Esophagus muscularis mucosa (tissue), 4 donors: ENCODE measurements around the gene HTR4. TPM values are rescaled to one million over a fixed set of nuclear protein-coding genes. Genes with fewer than 3 reads are reported as not detected.

ENCODE experiments used
- DNase-seq: peaks from one replicate; pipeline ENCODE4 v3.0.0-alpha.2; 2017; ENCODE audit errors: extremely low spot score
- H3K27ac ChIP-seq, 4 donors: fragments of 200-600 bp; sonication (generic); replicated peaks in 1 of 4; 1 replicate in 3 of 4; 2 replicates in 1 of 4; pipeline ENCODE4 v1.5.1; 2016 to 2019; ENCODE audit warnings: mild to moderate bottlenecking in 1 of 4
- H3K27me3 ChIP-seq, 4 donors: fragments of 200-600 bp; sonication (generic); one replicate each; pipeline versions ENCODE4 v1.5.1 to v1.6.0; 2016 to 2019
- H3K36me3 ChIP-seq, 4 donors: fragments of 200-600 bp; sonication (generic); one replicate each; pipeline ENCODE4 v1.5.1; 2016 to 2019
- H3K4me1 ChIP-seq, 4 donors: fragments of 200-600 bp; sonication (generic); one replicate each; pipeline ENCODE4 v1.5.1; 2016 to 2019
- H3K4me3 ChIP-seq, 4 donors: fragments of 200-600 bp; sonication (generic); 1 replicate in 2 of 4; 2 replicates in 2 of 4; pipeline ENCODE4 v1.5.1; 2016 to 2019; ENCODE audit warnings: mild to moderate bottlenecking in 4 of 4, moderate library complexity in 1 of 4
- H3K9me3 ChIP-seq, 4 donors: fragments of 200-600 bp; sonication (generic); 1 replicate in 3 of 4; 2 replicates in 1 of 4; pipeline ENCODE4 v1.5.1; 2016 to 2019
- EP300 ChIP-seq: sonication (generic); formaldehyde crosslinking; IDR thresholded peaks from one replicate; pipeline ENCODE4 v1.6.1; 2017; ENCODE audit warnings: antibody characterized with exemption
- POLR2A ChIP-seq: fragments of 450-650 bp; IDR thresholded peaks from one replicate; pipeline ENCODE4 v1.6.1; 2017; ENCODE audit warnings: antibody characterized with exemption, moderate library complexity, mild to moderate bottlenecking, low read depth
- POLR2AphosphoS5 ChIP-seq, 2 donors: sonication (generic); formaldehyde crosslinking; IDR thresholded peaks; one replicate each; pipeline ENCODE4 v1.6.1; 2017; ENCODE audit warnings: antibody characterized with exemption in 2 of 2
- WGBS: methylation state at CpG from one replicate; pipeline ENCODE4 v1.1.5; 2018; 5-methylcytosine and 5-hydroxymethylcytosine counted together
- intact Hi-C: fragments of 100-400 bp; cut with DNase I; formaldehyde crosslinking; loops from one replicate; pipeline ENCODE4 v1.15.1; 2023
- total RNA-seq, 4 donors: library from RNA; depleted of rRNA; stranded (reverse); fragments of >200 nt; gene quantifications; one replicate each; pipeline versions ENCODE4 v1.1.0 to v1.2.1, GENCODE V29; 2016
- TF ChIP-seq, protein P1 (sequence below), 3 experiments: fragments of 200-600 bp in 2 of 3; fragments of 450-650 bp in 1 of 3; sonication (generic) in 2 of 3; IDR thresholded peaks; one replicate each; pipeline ENCODE4 v1.5.1; 2017 to 2019; ENCODE audit warnings: antibody characterized with exemption in 3 of 3, mild to moderate bottlenecking in 2 of 3, moderate library complexity in 1 of 3

HTR4 gene
- total RNA-seq, 4 donors from 2014 or later, result 0.23 to 0.42 TPM; not detected in 2

- DNase-seq, result no peak
- no peak for TF ChIP-seq POLR2A
- TF ChIP-seq, protein P1, sequence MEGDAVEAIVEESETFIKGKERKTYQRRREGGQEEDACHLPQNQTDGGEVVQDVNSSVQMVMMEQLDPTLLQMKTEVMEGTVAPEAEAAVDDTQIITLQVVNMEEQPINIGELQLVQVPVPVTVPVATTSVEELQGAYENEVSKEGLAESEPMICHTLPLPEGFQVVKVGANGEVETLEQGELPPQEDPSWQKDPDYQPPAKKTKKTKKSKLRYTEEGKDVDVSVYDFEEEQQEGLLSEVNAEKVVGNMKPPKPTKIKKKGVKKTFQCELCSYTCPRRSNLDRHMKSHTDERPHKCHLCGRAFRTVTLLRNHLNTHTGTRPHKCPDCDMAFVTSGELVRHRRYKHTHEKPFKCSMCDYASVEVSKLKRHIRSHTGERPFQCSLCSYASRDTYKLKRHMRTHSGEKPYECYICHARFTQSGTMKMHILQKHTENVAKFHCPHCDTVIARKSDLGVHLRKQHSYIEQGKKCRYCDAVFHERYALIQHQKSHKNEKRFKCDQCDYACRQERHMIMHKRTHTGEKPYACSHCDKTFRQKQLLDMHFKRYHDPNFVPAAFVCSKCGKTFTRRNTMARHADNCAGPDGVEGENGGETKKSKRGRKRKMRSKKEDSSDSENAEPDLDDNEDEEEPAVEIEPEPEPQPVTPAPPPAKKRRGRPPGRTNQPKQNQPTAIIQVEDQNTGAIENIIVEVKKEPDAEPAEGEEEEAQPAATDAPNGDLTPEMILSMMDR (IDR thresholded peaks at IDR 0.05), result no peak
- no peak for TF ChIP-seq EP300
- no peak for TF ChIP-seq POLR2AphosphoS5 (IDR thresholded peaks at IDR 0.05)
- H3K4me3 ChIP-seq, result no peak overlapping the region
- H3K27me3 ChIP-seq, result no peaks in the 10 kb centered on the region
- H3K27ac ChIP-seq, result no peak overlapping the region
- H3K36me3 ChIP-seq, result no peaks in the 10 kb centered on the region
- intact Hi-C loops, result no loop called here
- H3K4me1 ChIP-seq, result no peaks in the 10 kb centered on the region
- peaks cover 0 to 9% (median 6%) of the 10 kb centered on the region in 4 donors for H3K9me3 ChIP-seq
- WGBS, result 89% methylated on average over 2 of the region's 2 CpGs
Observed at GRCh38 chr5:148687871-148688270, 33.5 kb upstream of the HTR4 start.

GRCh38 chr5:148687427-148687826 is 33.1 kb upstream of the HTR4 start:
- peaks cover 0 to 9% (median 6%) of the 10 kb centered on the region in 4 donors for H3K9me3 ChIP-seq
- TF ChIP-seq POLR2AphosphoS5 (IDR thresholded peaks at IDR 0.05), result no peak
- TF ChIP-seq, protein P1 (IDR thresholded peaks at IDR 0.05), result no peak
- no peak for TF ChIP-seq EP300
- TF ChIP-seq POLR2A, result no peak
- no peaks in the 10 kb centered on the region for H3K27me3 ChIP-seq
- H3K4me3 ChIP-seq, result no peak overlapping the region
- no peaks in the 10 kb centered on the region for H3K36me3 ChIP-seq
- H3K27ac ChIP-seq, result no peak overlapping the region
- intact Hi-C loops, result no loop called here
- no peaks in the 10 kb centered on the region for H3K4me1 ChIP-seq
- DNase-seq, result no peak
- 58% methylated on average over 3 of the region's 3 CpGs for WGBS

DNA sequence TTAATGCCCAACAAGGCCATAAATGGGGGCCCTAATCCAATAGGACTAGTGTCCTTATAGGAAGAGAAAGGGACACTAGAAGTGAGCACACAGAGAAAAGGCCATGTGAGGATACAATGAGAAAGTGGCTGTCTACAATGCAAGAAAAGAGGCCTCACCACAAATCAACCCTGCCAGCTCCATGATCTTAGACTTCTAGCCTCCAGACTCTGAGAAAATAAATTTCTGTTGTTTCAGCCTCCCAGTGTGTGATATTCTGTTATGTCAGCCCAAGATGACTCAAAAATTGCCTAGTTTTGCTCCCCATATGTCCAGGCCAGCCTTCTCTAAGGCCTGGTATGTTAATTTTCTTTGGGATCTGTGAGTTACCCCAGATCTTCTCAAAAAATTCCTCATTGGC is 32.3 kb upstream of the HTR4 start:
- intact Hi-C loops, result no loop called here
- Histone ChIP-seq H3K9me3 (peaks cover 0 to 9% (median 6%) of the 10 kb centered on the region in 4 donors), H3K4me3 (no peak overlapping the region), H3K27me3 (no peaks in the 10 kb centered on the region), H3K27ac (no peak overlapping the region), H3K36me3 (no peaks in the 10 kb centered on the region), H3K4me1 (no peaks in the 10 kb centered on the region)
- DNase-seq, result no peak
- TF ChIP-seq POLR2AphosphoS5 (IDR thresholded peaks at IDR 0.05) (no peak), POLR2A (no peak), EP300 (no peak)
- TF ChIP-seq, protein P1 (IDR thresholded peaks at IDR 0.05), result no peak

DNA sequence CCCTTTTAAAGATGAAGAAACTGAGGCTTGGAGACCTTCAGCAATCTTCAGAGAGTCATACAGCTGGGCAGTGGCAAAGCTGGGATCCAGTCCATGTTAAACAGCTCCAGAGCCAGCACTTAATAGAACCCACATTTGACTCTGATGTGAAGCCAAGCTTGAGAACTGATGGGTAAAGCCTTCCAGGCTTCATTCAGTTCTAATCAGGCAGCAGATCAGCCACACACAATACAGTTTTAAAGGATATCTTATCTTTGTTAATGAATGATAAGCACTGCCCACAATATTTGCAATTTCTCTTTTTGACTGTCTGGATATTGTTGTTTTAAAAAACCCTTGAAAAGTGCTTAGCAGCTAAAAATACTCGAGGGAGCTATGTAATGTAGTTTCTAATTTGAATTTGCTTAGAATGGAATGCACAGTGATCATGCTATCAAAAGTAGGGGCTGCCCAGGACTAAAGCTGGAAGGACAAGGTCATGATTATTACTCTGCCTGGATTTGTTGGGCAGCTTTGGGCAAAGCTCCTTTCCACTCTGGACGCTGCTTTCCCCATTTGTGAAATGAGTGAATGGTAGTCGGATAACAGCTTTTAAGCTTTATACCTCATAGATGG is 31.3 kb upstream of the HTR4 start:
- no peak for DNase-seq
- Histone ChIP-seq H3K4me3 (no peak overlapping the region), H3K9me3 (peaks cover 0 to 9% (median 6%) of the 10 kb centered on the region in 4 donors), H3K27me3 (no peaks in the 10 kb centered on the region), H3K4me1 (no peaks in the 10 kb centered on the region), H3K36me3 (no peaks in the 10 kb centered on the region), H3K27ac (no peak overlapping the region)
- intact Hi-C loops, result no loop called here
- TF ChIP-seq POLR2A (no peak), POLR2AphosphoS5 (IDR thresholded peaks at IDR 0.05) (no peak), EP300 (no peak)
- TF ChIP-seq, protein P1 (IDR thresholded peaks at IDR 0.05), result no peak
- WGBS, result 69% methylated on average over 3 of the region's 3 CpGs

DNA sequence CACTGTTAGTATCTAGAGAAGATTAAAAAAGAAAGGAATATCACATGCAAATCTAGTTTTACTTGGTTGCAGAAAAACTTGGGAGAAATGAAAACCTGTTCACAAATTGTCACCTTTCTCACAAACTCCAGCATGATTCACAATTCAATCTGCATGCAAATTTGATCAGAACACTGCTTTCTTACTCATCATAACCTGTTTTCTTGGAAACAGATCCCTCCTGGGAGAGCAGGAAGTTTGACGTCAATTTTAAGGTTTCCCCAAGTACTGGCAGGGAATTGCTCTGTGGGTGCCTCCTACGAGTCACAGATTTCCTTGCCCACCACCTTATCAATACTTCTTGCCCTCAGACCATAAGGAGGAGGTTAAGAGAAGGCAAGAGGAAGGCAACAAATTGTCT is 30.2 kb upstream of the HTR4 start:
- intact Hi-C loops, result no loop called here
- no peak for DNase-seq
- Histone ChIP-seq H3K4me1 (no peaks in the 10 kb centered on the region), H3K27ac (no peak overlapping the region), H3K36me3 (no peaks in the 10 kb centered on the region), H3K4me3 (no peak overlapping the region), H3K9me3 (peaks cover 0 to 9% (median 6%) of the 10 kb centered on the region in 4 donors), H3K27me3 (no peaks in the 10 kb centered on the region)
- TF ChIP-seq, protein P1 (IDR thresholded peaks at IDR 0.05), result no peak
- TF ChIP-seq EP300 (no peak), POLR2AphosphoS5 (IDR thresholded peaks at IDR 0.05) (no peak), POLR2A (no peak)
- WGBS, result 68% methylated on average over 2 of the region's 2 CpGs
